OCI-LY3 (cell line): Measurements from ENCODE around the gene IFNA14.

Experiments
- H2AFZ ChIP-seq: fragments of 200-600, 300-600 bp; shearing (Covaris generic); 2 replicates; pipeline ENCODE4 v1.6.0; 2014; ENCODE audit warnings: antibody characterized with exemption, low read depth, low read length
- H3K27ac ChIP-seq: fragments of 200-600, 300-600 bp; sonication (generic); 2 replicates; pipeline ENCODE4 v1.5.1; 2014; ENCODE audit warnings: mild to moderate bottlenecking, low read length, moderate library complexity, mixed read lengths
- H3K27me3 ChIP-seq: fragments of 200-600, 300-600 bp; sonication (generic); 2 replicates; pipeline ENCODE4 v1.6.1; 2014; ENCODE audit warnings: low read depth, low read length, mixed read lengths
- H3K36me3 ChIP-seq: fragments of 200-600, 300-600 bp; sonication (generic); replicated peaks from 2 replicates; pipeline ENCODE3; 2014; ENCODE audit warnings: low read depth, low read length, mixed read lengths
- H3K4me1 ChIP-seq: fragments of 300-600, 200-600 bp; sonication (generic); 2 replicates; pipeline ENCODE4 v1.6.1; 2014; ENCODE audit warnings: low read length, mixed read lengths
- H3K4me2 ChIP-seq: fragments of 200-600, 300-600 bp; sonication (generic); 2 replicates; pipeline ENCODE4 v1.6.1; 2014; ENCODE audit warnings: low read length, mixed read lengths
- H3K4me3 ChIP-seq: fragments of 300-600, 200-600 bp; sonication (generic); 2 replicates; pipeline ENCODE4 v1.5.1; 2014; ENCODE audit warnings: antibody characterized with exemption, mild to moderate bottlenecking, low read length, moderate library complexity
- H3K79me2 ChIP-seq: fragments of 300-600, 200-600 bp; shearing (Covaris generic); 2 replicates; pipeline ENCODE4 v1.6.1; 2014; ENCODE audit warnings: mild to moderate bottlenecking, low read length, mixed read lengths
- H3K9ac ChIP-seq: fragments of 300-600, 200-600 bp; shearing (Covaris generic); 2 replicates; pipeline ENCODE4 v1.6.0; 2014; ENCODE audit warnings: mild to moderate bottlenecking, low read length, moderate library complexity
- H3K9me3 ChIP-seq: fragments of 200-600, 300-600 bp; shearing (Covaris generic); 2 replicates; pipeline ENCODE4 v1.6.1; 2014; ENCODE audit warnings: low read length, mixed read lengths; ENCODE audit not compliant: insufficient read depth
- H4K20me1 ChIP-seq: fragments of 200-600, 300-600 bp; sonication (generic); 2 replicates; pipeline ENCODE4 v1.6.1; 2016; ENCODE audit warnings: low read length, mixed read lengths; ENCODE audit not compliant: insufficient read depth
- CTCF ChIP-seq: fragments of 200-600, 300-600 bp; sonication (generic); IDR thresholded peaks from 2 replicates; pipeline ENCODE4 v1.5.1; 2014; ENCODE audit warnings: antibody characterized with exemption, low read length, low read depth
- EZH2phosphoT487 ChIP-seq: fragments of 200-600 bp; shearing (Covaris generic); IDR thresholded peaks from 2 replicates; pipeline ENCODE4 v1.6.1; 2018; ENCODE audit warnings: antibody characterized with exemption, mixed run types, low read depth

Gene IFNA14

GRCh38 chr9:21239911-21240310 is at the start of gene IFNA14:
Gene IFNA14 (minus strand): TSS chr9:21240005. CDS start chr9:21239935, 70 bp downstream.
- H3K4me2 ChIP-seq = peak within 1 kb of the TSS; percentile 22; the same call in 1 of the 2 replicates
- TF ChIP-seq CTCF (no peak), EZH2phosphoT487 (no peak)
- H3K9ac ChIP-seq = no peak within 1 kb of the TSS
- no peak within 1 kb of the TSS for H3K27ac ChIP-seq
- peaks cover 20% of the 10 kb centered on the region for H3K4me1 ChIP-seq
- H2AFZ ChIP-seq = no peak within 1 kb of the TSS
- peaks cover 61% of the 10 kb centered on the region for H3K27me3 ChIP-seq
- H3K79me2 ChIP-seq = no peaks in the 10 kb centered on the region
- no peaks in the 10 kb centered on the region for H3K36me3 ChIP-seq
- no peaks in the 10 kb centered on the region; the same call in none of the 2 replicates for H4K20me1 ChIP-seq
- no peaks in the 10 kb centered on the region for H3K9me3 ChIP-seq
- H3K4me3 ChIP-seq = no peak within 1 kb of the TSS

GRCh38 chr9:21287280-21287679 is 47.5 kb upstream of the IFNA14 start:
- TF ChIP-seq EZH2phosphoT487 = no peak
- no peak for TF ChIP-seq CTCF
- no peaks in the 10 kb centered on the region for H3K79me2 ChIP-seq
- H4K20me1 ChIP-seq = peaks cover 5% of the 10 kb centered on the region; the same call in 1 of the 2 replicates
- peaks cover 60% of the 10 kb centered on the region for H3K27me3 ChIP-seq
- peaks cover 13% of the 10 kb centered on the region for H3K4me1 ChIP-seq
- no peak overlapping the region for H3K9ac ChIP-seq
- H3K4me2 ChIP-seq = peak overlapping the region; percentile 49
- H3K9me3 ChIP-seq = no peaks in the 10 kb centered on the region
- no peak overlapping the region for H2AFZ ChIP-seq
- no peaks in the 10 kb centered on the region for H3K36me3 ChIP-seq
- no peak overlapping the region for H3K4me3 ChIP-seq
- H3K27ac ChIP-seq = no peak overlapping the region

- Histone ChIP-seq H3K4me2 (peak overlapping the region; percentile 49; the same call in 1 of the 2 replicates), H3K9me3 (no peaks in the 10 kb centered on the region), H3K27ac (no peak overlapping the region), H3K4me3 (no peak overlapping the region), H3K27me3 (peaks cover 65% of the 10 kb centered on the region), H3K9ac (no peak overlapping the region), H3K36me3 (no peaks in the 10 kb centered on the region), H4K20me1 (peaks cover 5% of the 10 kb centered on the region; the same call in 1 of the 2 replicates), H3K4me1 (peaks cover 13% of the 10 kb centered on the region), H3K79me2 (no peaks in the 10 kb centered on the region), H2AFZ (no peak overlapping the region)
- no peak for TF ChIP-seq CTCF
- no peak for TF ChIP-seq EZH2phosphoT487
Measured at GRCh38 chr9:21286659-21287058, 46.9 kb upstream of the IFNA14 start.

- Histone ChIP-seq H3K4me2 (no peak overlapping the region), H3K27me3 (peaks cover 66% of the 10 kb centered on the region), H3K4me1 (peaks cover 13% of the 10 kb centered on the region), H3K27ac (no peak overlapping the region), H3K9me3 (no peaks in the 10 kb centered on the region), H3K9ac (no peak overlapping the region), H4K20me1 (peaks cover 5% of the 10 kb centered on the region; the same call in 1 of the 2 replicates), H2AFZ (no peak overlapping the region), H3K79me2 (no peaks in the 10 kb centered on the region), H3K4me3 (no peak overlapping the region), H3K36me3 (no peaks in the 10 kb centered on the region)
- TF ChIP-seq EZH2phosphoT487 (no peak), CTCF (no peak)
Measured at GRCh38 chr9:21286099-21286498, 46.3 kb upstream of the IFNA14 start.
